ENCODE measurements around the gene DAAM2.

DAAM2 gene

DNA sequence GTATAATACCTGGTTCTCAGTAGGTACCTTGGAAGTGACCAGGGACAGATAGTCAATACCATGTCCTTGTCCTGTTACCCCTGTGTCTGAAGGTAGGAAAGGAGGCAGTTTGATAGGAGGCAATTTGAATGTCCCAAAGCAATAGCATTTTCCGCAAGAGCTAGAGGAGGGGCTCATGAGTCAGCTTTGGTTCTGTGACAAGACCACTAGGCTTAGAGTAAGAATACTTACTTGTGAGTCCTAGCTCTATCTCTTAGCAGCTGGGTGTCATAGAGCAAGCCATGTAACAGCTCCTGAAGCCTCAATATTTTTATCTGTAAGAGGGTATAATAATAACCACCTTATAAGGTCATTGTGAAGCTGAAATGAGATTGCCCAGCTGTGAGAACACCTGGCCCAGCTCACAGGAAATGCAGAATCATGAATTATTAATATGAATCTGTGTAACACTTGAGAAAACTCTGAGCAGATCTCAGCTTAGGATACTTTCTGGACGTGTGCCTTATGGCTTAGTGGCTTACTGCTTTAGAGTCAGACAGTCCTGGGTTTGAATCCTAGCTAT is 58.6 kb downstream of the DAAM2 start:
- DNase-seq = no peak

GRCh38 chr6:39851331-39851730 is 59.2 kb downstream of the DAAM2 start:
- DNase-seq = no peak

DNA sequence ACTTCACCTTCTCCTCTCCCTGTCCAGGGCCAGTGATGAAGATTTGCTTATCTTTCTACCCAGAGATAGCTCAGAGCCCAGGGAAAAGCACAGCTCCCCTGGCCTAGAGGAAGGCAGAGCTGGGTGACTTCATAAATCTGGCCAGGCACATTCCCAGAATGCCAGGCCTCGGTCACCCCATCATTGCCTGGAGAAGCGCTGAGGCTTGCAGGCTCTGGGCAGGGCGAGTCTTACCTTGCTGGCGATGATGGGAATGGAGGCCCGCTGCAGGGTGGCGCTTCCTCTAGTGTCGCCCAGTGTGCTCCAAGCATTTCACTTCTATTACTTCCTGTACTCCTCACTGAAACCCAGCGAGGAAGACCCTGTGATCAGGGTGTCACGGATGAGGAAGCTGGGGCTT is 60.1 kb downstream of the DAAM2 start:
- DNase-seq = no peak

DNA sequence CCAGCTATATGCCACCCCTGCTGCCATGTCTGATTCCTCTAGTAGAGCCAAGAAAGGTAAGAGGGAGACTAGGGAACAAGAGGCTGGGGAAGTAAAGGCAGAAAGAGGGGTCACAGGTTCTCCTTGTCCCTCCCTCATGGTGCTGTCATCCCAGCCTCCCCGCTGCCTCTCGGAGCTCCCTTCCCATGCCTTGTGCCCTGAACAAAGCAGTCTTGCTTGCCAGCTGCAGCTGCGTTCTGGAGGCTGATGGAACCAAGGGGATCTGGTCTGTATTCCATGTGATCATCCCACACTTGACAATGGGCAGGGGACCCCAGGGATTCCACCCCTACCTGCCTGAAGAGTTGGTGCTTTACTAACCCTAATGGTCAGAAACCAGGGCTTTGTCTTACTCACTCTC is 61.4 kb downstream of the DAAM2 start:
- no peak for DNase-seq

DNA sequence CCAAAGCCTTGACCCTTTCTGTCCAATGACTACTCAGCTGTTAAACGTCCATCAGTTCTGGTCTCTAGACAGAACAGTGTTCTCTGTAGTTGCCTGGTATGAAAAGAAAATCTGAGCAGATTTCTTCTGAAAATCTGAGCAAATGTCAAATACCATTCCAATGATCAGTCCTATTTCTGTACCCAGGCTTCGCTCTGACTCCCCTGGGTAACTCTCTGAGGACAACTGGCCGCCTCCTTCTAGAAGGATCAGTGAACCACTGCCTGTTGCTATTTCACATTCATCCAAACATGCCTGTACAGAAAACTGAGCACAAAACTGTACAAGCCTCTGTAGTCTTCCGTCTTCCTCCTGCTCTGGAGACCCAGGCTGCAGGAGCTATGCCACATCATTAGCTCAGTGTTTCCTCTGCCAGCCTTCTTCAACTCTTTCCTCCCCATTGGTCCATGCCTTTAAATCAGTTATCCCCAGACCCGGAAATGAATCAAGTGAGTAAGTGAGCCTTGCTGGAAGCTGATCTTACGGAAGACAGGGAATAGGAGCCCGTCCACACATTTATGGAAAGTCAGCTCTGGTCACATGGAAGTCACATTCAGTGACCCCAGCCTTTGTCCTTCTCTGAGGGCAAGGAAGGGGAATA is 63.3 kb downstream of the DAAM2 start:
- no peak for DNase-seq

DNA sequence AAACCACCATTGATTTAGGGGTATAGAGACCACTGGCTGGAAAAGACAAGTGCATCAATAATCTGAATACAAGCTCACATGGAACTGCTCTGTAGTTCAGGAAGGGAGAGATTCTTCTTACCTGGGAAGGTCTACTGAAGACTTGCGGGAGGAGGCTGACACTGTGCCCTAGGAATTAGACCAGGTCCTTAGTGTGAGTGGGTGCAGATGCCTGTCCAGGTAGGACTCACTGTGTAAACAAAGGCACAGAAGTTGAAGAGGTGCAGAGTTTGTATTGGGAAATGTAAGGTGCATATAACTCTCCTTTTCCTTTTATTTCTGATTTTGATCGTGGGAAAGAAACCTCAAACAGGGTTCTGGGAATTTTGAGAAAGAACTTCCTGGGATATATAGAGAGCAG is 66.8 kb downstream of the DAAM2 start:
- DNase-seq = no peak

DNA sequence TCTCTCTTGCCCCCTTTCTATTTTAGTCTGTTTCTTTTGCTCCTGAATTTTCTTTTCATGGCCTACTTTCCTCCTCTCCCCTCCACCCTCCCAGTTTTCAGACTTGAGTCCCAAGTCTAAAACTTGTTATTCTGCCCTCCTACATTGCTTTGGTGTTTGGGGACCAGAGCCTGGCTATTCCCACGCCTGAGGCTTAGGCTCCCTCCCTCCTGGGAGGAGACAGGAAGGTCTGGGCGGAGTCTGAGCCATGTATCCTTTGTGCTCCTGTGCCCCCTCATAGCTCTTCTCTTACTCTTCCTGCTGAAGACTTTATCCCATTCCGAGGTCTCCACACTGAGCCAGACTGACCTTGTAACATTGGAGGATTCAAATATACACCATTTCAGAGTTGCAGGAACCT is 69.5 kb downstream of the DAAM2 start:
- DNase-seq = no peak

GRCh38 chr6:39865011-39865888 is 73.1 kb downstream of the DAAM2 start:
- DNase-seq = no peak

- no peak for DNase-seq
These were observed 75.4 kb downstream of the DAAM2 start for GRCh38 chr6:39867592-39867991.

- DNase-seq = no peak
These were observed 78.8 kb downstream of the DAAM2 start for GRCh38 chr6:39870950-39871349.

DNA sequence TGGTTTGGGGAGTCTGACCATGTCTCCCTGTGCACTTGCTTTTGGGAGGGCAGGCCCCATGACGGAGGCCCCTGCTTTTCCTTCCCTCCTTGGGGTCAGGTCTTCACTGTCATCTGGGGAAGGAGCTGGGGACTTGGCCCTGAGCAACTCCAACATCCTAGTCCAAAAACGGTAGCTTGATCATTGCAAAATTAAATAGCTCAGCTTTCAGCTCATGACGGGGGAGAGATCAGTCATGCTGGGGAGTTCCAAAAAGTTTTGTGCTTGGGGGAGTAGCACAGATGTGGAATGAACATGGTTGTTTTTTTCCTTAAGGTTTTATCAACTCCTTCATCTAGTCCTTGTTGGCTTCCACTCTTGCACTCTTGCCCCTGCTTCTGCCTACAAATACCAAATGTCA is 81.3 kb downstream of the DAAM2 start:
- DNase-seq = no peak

- no peak for DNase-seq
These were observed 83.9 kb downstream of the DAAM2 start for GRCh38 chr6:39876111-39876510.

GRCh38 chr6:39876826-39877225 is 84.7 kb downstream of the DAAM2 start:
- DNase-seq = no peak

DNA sequence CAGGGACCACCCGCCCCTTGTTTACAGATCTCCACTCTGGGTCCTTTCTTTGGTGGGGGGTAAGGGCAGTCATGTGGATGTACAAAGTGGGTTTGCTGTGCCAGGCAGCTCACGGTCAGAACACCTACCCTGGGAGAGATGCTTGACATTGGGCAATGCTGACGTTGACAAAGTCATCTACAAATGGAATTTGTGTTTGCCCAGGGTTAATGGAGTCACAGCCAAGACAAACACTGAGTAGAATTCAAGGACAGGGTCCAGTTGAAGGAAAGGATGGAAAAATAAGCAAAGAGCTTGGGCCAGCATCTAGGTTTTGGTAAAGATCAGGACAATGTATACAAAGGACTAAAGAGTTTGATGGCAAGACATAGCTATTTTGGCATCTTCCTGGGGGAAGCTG is 87.4 kb downstream of the DAAM2 start:
- no peak for DNase-seq

DNA sequence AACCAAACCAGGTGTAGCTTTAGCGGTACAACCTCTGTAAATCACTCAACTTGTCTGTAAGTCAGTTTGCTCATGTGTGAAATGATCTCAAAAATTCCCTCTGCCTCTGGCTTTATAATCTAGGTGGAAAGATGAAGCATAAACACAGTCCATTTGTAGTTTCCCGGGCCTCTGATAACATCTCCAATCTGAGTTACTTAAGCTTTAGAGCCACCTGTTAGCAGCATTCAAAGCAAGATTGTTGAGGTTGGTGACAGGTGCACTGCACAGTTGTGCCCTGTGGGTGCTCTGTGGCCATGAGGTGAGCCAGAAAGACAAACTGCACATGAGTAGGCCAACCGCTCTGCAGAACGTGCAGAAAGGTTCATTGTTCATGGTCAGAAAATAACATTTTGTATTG is 88.4 kb downstream of the DAAM2 start:
- DNase-seq = no peak

DNA sequence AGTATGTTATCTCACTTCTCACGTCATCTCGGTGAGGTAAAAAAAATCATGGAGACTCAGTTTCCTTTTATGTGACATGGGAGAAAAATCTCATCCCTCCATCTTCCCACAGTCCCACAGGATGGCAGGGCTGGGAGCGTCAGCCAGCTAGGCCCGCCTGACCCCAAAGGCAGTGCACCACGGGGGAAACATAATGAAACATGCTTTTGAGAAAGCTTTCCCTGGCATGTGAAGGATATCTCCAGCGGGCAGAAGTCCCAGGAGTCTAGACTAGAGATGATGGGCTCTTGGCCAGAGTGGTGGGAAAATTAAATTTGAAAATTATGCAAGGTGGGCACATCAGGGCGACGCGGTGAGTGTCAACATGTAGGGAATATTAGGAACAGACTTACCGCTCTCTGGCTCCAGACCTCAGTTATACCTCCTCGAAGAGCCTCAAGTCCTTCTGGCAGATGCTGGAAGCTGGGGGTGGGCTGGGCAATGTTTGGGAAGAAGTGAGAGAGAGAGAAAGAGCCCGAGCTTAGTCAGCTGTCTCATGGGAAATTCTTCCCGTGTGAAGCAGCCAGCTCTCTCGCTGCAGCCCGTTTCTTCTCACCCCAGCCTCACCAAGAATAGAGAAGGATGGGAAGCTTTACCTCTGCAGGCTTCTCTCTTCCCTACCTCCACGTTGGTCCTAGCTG is 89.8 kb downstream of the DAAM2 start:
- DNase-seq = no peak

DNA sequence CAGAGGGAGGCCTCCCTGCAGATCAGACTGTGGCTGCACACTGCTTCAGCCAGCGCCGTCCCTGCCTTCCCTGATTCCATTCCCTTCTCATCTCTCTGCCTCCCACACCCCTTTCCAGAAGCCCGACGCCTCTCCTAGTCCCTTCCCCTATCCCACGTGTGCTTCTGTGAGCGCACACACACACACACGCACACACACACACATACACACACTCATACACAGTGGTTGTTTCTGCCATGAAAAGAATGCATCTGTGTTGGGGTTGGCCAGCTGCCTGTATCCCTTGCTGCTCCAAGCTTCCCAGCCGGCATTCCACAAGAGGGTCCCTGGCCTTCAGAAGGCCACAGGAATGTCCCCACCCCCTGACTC is 90.3 kb downstream of the DAAM2 start:
- no peak for DNase-seq

DNA sequence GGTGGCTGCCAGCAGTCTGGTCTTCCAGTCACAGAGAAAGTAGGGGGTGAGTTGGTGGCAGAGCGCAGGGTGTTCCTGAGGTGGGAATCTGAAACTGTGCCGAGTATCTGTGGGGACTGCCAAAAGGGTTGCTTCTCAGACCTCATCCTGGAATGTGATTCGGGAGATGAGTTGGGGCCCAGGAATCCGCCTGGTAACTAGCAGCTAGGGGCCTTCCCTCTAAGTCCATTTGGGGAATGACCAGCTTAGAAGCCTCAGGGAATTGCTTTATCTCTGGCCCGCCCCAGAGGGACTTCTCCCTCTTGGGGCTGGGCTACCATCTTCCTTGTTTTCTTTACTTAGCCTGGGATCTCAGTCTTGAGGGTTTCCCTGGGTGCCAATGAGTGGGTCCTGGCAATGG is 92.5 kb downstream of the DAAM2 start:
- no peak for DNase-seq

DNA sequence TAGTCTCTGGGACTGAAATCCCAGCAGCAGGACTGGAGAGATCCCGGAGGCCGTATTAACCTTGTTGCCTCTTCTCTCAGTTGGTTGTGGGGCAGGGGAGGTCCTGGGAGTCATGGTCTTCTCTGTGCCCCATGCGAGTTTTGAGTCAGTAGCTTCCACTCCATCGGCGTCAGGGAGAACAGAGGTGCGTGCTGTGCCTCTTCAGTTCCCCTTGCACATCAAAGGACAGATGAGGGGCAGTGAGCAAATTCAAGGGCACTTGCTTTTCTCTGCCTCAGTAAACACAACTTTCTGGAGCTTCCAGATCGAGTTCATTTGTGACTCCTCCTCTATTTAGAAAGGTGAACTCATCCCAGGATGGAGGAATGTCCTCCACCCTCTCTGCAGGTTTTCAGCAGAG is 93.5 kb downstream of the DAAM2 start:
- no peak for DNase-seq

- DNase-seq = no peak
These were observed 94.7 kb downstream of the DAAM2 start for GRCh38 chr6:39886871-39887270.

DNA sequence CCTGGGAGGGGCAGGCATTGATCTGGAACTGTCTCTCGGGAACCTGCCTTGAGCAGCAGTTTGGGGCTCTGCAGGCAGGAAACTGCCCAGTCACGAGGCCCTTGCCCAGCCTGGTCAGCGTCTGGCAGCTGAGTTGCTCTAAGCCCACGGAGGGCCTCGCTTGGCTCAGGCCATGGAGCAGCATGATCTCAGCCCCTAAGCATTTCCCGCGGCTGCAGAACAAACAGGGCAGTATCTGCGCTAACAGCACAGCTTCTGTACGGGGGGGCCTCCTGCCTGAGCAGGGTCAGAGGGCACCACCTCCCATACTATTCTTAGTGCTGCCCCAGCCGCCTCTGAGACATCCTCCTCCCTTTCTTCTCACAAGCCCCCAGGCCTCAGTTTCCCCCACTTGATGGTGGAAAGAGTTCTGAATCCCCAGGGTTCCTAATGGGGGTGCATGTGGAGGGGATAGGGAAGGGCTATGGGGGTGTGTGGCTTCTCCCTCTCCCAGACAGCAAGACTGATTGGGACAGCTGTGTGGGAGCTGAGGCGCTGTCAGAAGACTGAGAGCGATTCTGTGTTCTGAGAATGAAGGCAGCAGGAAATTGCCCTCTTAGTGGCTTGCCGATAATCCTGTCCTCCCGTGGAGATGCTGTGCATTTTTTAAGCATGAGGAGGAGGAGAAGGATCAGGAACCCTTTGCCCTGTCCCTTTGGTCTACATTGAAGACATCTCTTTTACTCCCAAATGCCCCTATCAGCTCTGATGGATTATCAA is 95.7 kb downstream of the DAAM2 start:
- no peak for DNase-seq

DNA sequence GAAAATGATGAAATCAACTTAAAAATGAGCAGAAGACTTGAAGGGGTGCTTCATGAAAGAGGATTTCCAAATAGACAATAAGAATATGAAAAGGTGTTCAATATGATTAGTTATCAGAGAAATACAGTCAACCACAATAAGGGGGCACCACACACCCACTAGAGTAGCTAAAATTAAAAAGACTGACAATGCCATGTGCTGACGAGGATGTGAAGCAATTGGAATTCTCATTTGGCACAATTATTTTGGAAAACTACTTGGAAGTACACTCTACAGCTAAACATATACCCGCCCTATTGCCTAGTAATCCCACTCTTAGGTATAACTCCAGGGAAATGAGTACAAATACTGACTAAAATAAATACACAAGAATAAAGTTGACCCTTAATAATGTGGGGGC is 97.1 kb downstream of the DAAM2 start:
- DNase-seq = no peak

GRCh38 chr6:39891353-39891752 is 99.2 kb downstream of the DAAM2 start:
- DNase-seq = no peak

Data from GF-D8 (cell line).